ENCODE measurements around the gene BYSL.

GRCh38 chr6:41884957-41885356 is 36.3 kb upstream of the BYSL start:
- TF ChIP-seq CTCF (IDR thresholded peaks at IDR 0.05) (no peak), MAX (CRISPR knock-in tag; IDR thresholded peaks at IDR 0.05) (no peak), CBFB (CRISPR knock-in tag; IDR thresholded peaks at IDR 0.05; ENCODE audit: low read depth) (no peak), PREB (CRISPR knock-in tag; IDR thresholded peaks at IDR 0.05; ENCODE audit: borderline replicate concordance) (no peak), CREM (CRISPR knock-in tag; IDR thresholded peaks at IDR 0.05) (no peak), CREB1 (CRISPR knock-in tag; IDR thresholded peaks at IDR 0.05) (no peak), FOXK1 (CRISPR knock-in tag; IDR thresholded peaks at IDR 0.05) (no peak), ATF2 (CRISPR knock-in tag; IDR thresholded peaks at IDR 0.05; ENCODE audit: borderline replicate concordance, low read depth) (no peak), KAT7 (CRISPR knock-in tag; IDR thresholded peaks at IDR 0.05; ENCODE audit: borderline replicate concordance) (no peak), SP1 (CRISPR knock-in tag; conservative IDR thresholded peaks at IDR 0.05) (no peak), TEAD4 (CRISPR knock-in tag; IDR thresholded peaks at IDR 0.05) (no peak)
- TF ChIP-seq, protein P1, sequence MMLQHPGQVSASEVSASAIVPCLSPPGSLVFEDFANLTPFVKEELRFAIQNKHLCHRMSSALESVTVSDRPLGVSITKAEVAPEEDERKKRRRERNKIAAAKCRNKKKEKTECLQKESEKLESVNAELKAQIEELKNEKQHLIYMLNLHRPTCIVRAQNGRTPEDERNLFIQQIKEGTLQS (CRISPR knock-in tag; conservative IDR thresholded peaks at IDR 0.05) = no peak
- TF ChIP-seq, protein P2, sequence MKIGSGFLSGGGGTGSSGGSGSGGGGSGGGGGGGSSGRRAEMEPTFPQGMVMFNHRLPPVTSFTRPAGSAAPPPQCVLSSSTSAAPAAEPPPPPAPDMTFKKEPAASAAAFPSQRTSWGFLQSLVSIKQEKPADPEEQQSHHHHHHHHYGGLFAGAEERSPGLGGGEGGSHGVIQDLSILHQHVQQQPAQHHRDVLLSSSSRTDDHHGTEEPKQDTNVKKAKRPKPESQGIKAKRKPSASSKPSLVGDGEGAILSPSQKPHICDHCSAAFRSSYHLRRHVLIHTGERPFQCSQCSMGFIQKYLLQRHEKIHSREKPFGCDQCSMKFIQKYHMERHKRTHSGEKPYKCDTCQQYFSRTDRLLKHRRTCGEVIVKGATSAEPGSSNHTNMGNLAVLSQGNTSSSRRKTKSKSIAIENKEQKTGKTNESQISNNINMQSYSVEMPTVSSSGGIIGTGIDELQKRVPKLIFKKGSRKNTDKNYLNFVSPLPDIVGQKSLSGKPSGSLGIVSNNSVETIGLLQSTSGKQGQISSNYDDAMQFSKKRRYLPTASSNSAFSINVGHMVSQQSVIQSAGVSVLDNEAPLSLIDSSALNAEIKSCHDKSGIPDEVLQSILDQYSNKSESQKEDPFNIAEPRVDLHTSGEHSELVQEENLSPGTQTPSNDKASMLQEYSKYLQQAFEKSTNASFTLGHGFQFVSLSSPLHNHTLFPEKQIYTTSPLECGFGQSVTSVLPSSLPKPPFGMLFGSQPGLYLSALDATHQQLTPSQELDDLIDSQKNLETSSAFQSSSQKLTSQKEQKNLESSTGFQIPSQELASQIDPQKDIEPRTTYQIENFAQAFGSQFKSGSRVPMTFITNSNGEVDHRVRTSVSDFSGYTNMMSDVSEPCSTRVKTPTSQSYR (CRISPR knock-in tag; IDR thresholded peaks at IDR 0.05) = no peak
- TF ChIP-seq, protein P3, sequence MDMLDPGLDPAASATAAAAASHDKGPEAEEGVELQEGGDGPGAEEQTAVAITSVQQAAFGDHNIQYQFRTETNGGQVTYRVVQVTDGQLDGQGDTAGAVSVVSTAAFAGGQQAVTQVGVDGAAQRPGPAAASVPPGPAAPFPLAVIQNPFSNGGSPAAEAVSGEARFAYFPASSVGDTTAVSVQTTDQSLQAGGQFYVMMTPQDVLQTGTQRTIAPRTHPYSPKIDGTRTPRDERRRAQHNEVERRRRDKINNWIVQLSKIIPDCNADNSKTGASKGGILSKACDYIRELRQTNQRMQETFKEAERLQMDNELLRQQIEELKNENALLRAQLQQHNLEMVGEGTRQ (CRISPR knock-in tag; IDR thresholded peaks at IDR 0.05) = no peak
